Suprapubic skin (tissue), 4 donors: ENCODE data around the gene NFIA. TPM values are rescaled to one million over a fixed set of nuclear protein-coding genes. Genes with fewer than 3 reads are reported as not detected.
A peak's percentile ranks its signal among the peaks of the same experiment; 100 is the strongest.

Experiments used
- DNase-seq, 2 donors: peaks; one replicate each; pipeline ENCODE4 v3.0.0-alpha.2; 2019; ENCODE audit warnings: low spot score in 2 of 2
- H3K27ac ChIP-seq: fragments of 200-600 bp; sonication (generic); one replicate; pipeline ENCODE4 v1.5.1; 2019
- H3K27me3 ChIP-seq: fragments of 200-600 bp; sonication (generic); one replicate; pipeline ENCODE4 v1.5.1; 2019
- H3K36me3 ChIP-seq: fragments of 200-600 bp; sonication (generic); one replicate; pipeline ENCODE4 v1.5.1; 2019
- H3K4me1 ChIP-seq: fragments of 200-600 bp; sonication (generic); one replicate; pipeline ENCODE4 v1.5.1; 2019
- H3K4me3 ChIP-seq: fragments of 200-600 bp; sonication (generic); one replicate; pipeline ENCODE4 v1.5.1; 2019; ENCODE audit warnings: mild to moderate bottlenecking
- H3K9me3 ChIP-seq: fragments of 200-600 bp; sonication (generic); one replicate; pipeline ENCODE4 v1.5.1; 2019
- EP300 ChIP-seq: sonication (generic); formaldehyde crosslinking; IDR thresholded peaks from one replicate; pipeline ENCODE4 v1.6.1; 2017; ENCODE audit warnings: antibody characterized with exemption
- POLR2A ChIP-seq, 2 donors: fragments of 450-650 bp; IDR thresholded peaks; one replicate each; pipeline ENCODE4 v1.6.1; 2017; ENCODE audit warnings: antibody characterized with exemption in 2 of 2, mild to moderate bottlenecking in 2 of 2, moderate library complexity in 2 of 2
- POLR2AphosphoS5 ChIP-seq, 3 donors: sonication (generic); formaldehyde crosslinking; IDR thresholded peaks; one replicate each; pipeline ENCODE4 v1.6.1; 2017; ENCODE audit warnings: antibody characterized with exemption in 3 of 3
- WGBS: methylation state at CpG from one replicate; pipeline ENCODE4 v1.1.5; 2018; 5-methylcytosine and 5-hydroxymethylcytosine counted together
- total RNA-seq, 4 donors: library from RNA; depleted of rRNA; stranded (reverse); fragments of >200 nt; gene quantifications; one replicate each; pipeline ENCODE4 v1.1.0, GENCODE V29; 2016
- TF ChIP-seq, protein P1 (sequence below), 2 donors: fragments of 200-600 bp in 1 of 2; fragments of 450-650 bp in 1 of 2; sonication (generic) in 1 of 2; IDR thresholded peaks; one replicate each; pipeline ENCODE4 v1.5.1; 2016 to 2019; ENCODE audit warnings: antibody characterized with exemption in 2 of 2, mild to moderate bottlenecking in 1 of 2, moderate library complexity in 1 of 2

Gene NFIA
- total RNA-seq, 4 donors from 2014 or later: 30.1 to 54.2 (median 48.2) TPM

GRCh38 chr1:61162520-61163258, 80.3 kb downstream of the NFIA start:
- 82% methylated on average over 4 of the region's 4 CpGs for WGBS
- Histone ChIP-seq H3K4me1 (peaks cover 14% of the 10 kb centered on the region), H3K4me3 (no peak overlapping the region), H3K9me3 (no peaks in the 10 kb centered on the region), H3K36me3 (no peaks in the 10 kb centered on the region), H3K27me3 (no peaks in the 10 kb centered on the region), H3K27ac (no peak overlapping the region)
- TF ChIP-seq, protein P1, sequence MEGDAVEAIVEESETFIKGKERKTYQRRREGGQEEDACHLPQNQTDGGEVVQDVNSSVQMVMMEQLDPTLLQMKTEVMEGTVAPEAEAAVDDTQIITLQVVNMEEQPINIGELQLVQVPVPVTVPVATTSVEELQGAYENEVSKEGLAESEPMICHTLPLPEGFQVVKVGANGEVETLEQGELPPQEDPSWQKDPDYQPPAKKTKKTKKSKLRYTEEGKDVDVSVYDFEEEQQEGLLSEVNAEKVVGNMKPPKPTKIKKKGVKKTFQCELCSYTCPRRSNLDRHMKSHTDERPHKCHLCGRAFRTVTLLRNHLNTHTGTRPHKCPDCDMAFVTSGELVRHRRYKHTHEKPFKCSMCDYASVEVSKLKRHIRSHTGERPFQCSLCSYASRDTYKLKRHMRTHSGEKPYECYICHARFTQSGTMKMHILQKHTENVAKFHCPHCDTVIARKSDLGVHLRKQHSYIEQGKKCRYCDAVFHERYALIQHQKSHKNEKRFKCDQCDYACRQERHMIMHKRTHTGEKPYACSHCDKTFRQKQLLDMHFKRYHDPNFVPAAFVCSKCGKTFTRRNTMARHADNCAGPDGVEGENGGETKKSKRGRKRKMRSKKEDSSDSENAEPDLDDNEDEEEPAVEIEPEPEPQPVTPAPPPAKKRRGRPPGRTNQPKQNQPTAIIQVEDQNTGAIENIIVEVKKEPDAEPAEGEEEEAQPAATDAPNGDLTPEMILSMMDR (IDR thresholded peaks at IDR 0.05): no peak
- TF ChIP-seq POLR2AphosphoS5 (IDR thresholded peaks at IDR 0.05) (no peak), POLR2A (IDR thresholded peaks at IDR 0.05) (no peak), EP300 (no peak)
- DNase-seq: no peak

DNA sequence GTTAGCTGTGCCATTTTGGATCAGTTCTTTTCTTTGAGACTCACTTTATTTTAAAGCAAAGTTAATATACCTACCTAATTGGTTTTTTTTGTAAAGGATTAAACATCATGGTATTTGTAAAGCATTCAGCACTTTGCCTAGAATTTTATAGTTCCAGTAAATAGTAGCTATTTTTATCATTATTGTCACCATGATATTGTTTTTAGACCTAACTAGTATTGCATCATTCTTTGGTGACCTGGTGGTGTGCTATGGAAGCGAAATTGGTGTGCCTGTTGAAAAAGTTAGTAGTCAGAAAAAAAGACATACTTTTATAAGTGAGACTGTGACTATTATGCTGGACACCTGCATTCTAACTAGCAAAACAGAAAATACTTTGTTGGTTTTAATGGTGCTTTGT, 81.0 kb downstream of the NFIA start:
- H3K4me3 ChIP-seq: no peak overlapping the region
- H3K4me1 ChIP-seq: peaks cover 8% of the 10 kb centered on the region

GRCh38 chr1:61165402-61165801, 83.0 kb downstream of the NFIA start:
- H3K36me3 ChIP-seq: no peaks in the 10 kb centered on the region
- H3K4me3 ChIP-seq: no peak overlapping the region
- no peaks in the 10 kb centered on the region for H3K9me3 ChIP-seq
- TF ChIP-seq, protein P1 (IDR thresholded peaks at IDR 0.05): no peak
- TF ChIP-seq POLR2AphosphoS5 (IDR thresholded peaks at IDR 0.05): no peak
- TF ChIP-seq EP300: no peak
- TF ChIP-seq POLR2A (IDR thresholded peaks at IDR 0.05): no peak
- 85% methylated on average over 2 of the region's 2 CpGs for WGBS
- H3K4me1 ChIP-seq: peaks cover 19% of the 10 kb centered on the region
- DNase-seq: no peak
- H3K27me3 ChIP-seq: no peaks in the 10 kb centered on the region
- H3K27ac ChIP-seq: no peak overlapping the region

More for the DNA sequence above, 81.0 kb downstream of the NFIA start:
- Histone ChIP-seq H3K9me3 (no peaks in the 10 kb centered on the region), H3K27ac (no peak overlapping the region), H3K36me3 (no peaks in the 10 kb centered on the region), H3K27me3 (no peaks in the 10 kb centered on the region)
- no peak for DNase-seq
- TF ChIP-seq, protein P1 (IDR thresholded peaks at IDR 0.05): no peak
- TF ChIP-seq POLR2A (IDR thresholded peaks at IDR 0.05) (no peak), EP300 (no peak), POLR2AphosphoS5 (IDR thresholded peaks at IDR 0.05) (no peak)
- WGBS: 94% methylated on average over 1 of the region's 1 CpG

GRCh38 chr1:61167309-61167708, 84.9 kb downstream of the NFIA start:
- no peak overlapping the region for H3K4me3 ChIP-seq
- no peaks in the 10 kb centered on the region for H3K36me3 ChIP-seq
- no peaks in the 10 kb centered on the region for H3K9me3 ChIP-seq
- H3K27ac ChIP-seq: no peak overlapping the region
- WGBS: 75% methylated on average over 1 of the region's 1 CpG
- no peak for DNase-seq
- peaks cover 38% of the 10 kb centered on the region for H3K4me1 ChIP-seq
- TF ChIP-seq POLR2AphosphoS5 (IDR thresholded peaks at IDR 0.05) (no peak), EP300 (no peak)
- no peaks in the 10 kb centered on the region for H3K27me3 ChIP-seq

GRCh38 chr1:61169045-61169444, 86.7 kb downstream of the NFIA start:
- H3K4me3 ChIP-seq: no peak overlapping the region

More at GRCh38 chr1:61169045-61169444, 86.7 kb downstream of the NFIA start:
- no peak for TF ChIP-seq POLR2A (IDR thresholded peaks at IDR 0.05)
- no peak for TF ChIP-seq EP300
- TF ChIP-seq, protein P1 (IDR thresholded peaks at IDR 0.05): no peak
- TF ChIP-seq POLR2AphosphoS5 (IDR thresholded peaks at IDR 0.05): no peak
- Histone ChIP-seq H3K9me3 (no peaks in the 10 kb centered on the region), H3K36me3 (no peaks in the 10 kb centered on the region), H3K27ac (peak overlapping the region; percentile 36), H3K4me1 (peaks cover 54% of the 10 kb centered on the region), H3K27me3 (no peaks in the 10 kb centered on the region)
- DNase-seq: no peak
